IPS DF 6.9 (cell line): ENCODE measurements around the gene TSHZ3.

Experiments
- DNase-seq: peaks from one replicate; pipeline ENCODE4 v3.0.0-alpha.2; 2013; ENCODE audit warnings: low read depth, low spot score
- H3K27ac ChIP-seq: one replicate; pipeline ENCODE4 v1.5.1; 2013; ENCODE audit warnings: low read length, control low read depth
- H3K27me3 ChIP-seq: 2 replicates; pipeline ENCODE4 v1.6.1; 2013; ENCODE audit warnings: mild to moderate bottlenecking, low read length; ENCODE audit not compliant: control insufficient read depth, insufficient read depth
- H3K36me3 ChIP-seq: 2 replicates; pipeline ENCODE4 v1.6.1; 2013; ENCODE audit warnings: low read length; ENCODE audit not compliant: control insufficient read depth, insufficient read depth
- H3K4me1 ChIP-seq: 2 replicates; pipeline ENCODE4 v1.6.1; 2013; ENCODE audit warnings: low read length; ENCODE audit not compliant: control insufficient read depth, insufficient read depth
- H3K4me3 ChIP-seq: 2 replicates; pipeline ENCODE4 v1.5.1; 2013; ENCODE audit warnings: mild to moderate bottlenecking, low read length
- H3K9me3 ChIP-seq: 2 replicates; pipeline ENCODE4 v1.6.1; 2013; ENCODE audit warnings: low read length, inconsistent platforms; ENCODE audit not compliant: control insufficient read depth, insufficient read depth
- WGBS: extraction: QIAGEN DNeasy Blood & Tissue Kit; methylation state at CpG from one replicate; pipeline ENCODE4 v1.1.7; 2013; ENCODE audit warnings: mixed read lengths, missing lambda C conversion rate; ENCODE audit not compliant: insufficient read length, insufficient coverage; 5-methylcytosine and 5-hydroxymethylcytosine counted together

Gene TSHZ3

DNA sequence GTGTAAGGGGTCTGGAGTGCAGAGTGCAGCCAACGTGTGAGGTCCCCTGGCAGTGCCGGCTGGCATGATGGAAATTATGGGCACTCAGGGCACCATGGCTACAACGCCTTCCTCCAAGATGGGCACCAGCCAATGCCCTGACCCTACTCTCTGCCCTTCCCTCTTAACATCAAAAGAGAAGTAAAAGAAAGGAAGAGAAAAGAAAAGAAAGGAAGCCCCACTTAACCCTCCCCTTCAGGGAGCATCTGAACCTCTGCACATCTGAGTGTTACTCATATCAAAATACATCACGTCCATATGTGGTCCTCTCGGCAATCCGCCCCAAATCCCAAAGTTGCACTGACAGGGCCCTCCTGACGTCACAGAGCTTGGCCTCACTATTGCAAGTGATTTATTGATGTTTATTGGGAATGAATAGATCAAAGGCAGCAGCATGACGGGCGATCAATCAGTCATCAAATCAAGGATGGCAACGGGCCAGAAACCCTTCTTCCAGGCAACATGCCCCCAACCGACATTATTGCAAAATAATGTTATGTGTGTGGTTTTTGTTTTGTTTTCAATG is 1.3 kb downstream of the TSHZ3 start:
- no peak for DNase-seq
- peaks cover 7% of the 10 kb centered on the region for H3K4me1 ChIP-seq
- H3K4me3 ChIP-seq = no peak overlapping the region; the same call in 1 of the 2 replicates
- H3K27ac ChIP-seq = no peak overlapping the region
- H3K9me3 ChIP-seq = no peaks in the 10 kb centered on the region
- no peaks in the 10 kb centered on the region for H3K36me3 ChIP-seq
- H3K27me3 ChIP-seq = peaks cover 13% of the 10 kb centered on the region; the same call in 1 of the 2 replicates
- no CpG with 5 or more reads among the region's 11 CpGs for WGBS

DNA sequence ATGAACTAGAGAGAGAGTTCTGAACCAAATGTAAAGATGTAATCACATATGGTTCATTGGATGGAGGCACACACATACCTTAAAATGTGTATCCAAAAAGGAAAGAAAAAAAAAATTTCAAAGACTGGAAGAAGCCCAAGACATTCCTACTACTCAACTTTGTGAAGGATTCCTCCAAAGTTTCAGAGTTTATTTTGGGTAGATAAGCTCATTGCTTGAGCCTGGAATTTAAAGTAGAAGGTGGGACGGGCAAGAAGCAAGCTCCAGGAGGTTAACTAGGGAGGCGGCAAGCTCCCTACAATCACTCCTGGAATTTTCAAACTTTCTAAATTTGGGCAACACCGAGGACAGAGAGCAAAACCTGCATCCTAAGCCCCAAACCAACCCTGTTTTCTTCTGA is 1.9 kb downstream of the TSHZ3 start:
- WGBS = no CpG with 5 or more reads among the region's 3 CpGs

DNA sequence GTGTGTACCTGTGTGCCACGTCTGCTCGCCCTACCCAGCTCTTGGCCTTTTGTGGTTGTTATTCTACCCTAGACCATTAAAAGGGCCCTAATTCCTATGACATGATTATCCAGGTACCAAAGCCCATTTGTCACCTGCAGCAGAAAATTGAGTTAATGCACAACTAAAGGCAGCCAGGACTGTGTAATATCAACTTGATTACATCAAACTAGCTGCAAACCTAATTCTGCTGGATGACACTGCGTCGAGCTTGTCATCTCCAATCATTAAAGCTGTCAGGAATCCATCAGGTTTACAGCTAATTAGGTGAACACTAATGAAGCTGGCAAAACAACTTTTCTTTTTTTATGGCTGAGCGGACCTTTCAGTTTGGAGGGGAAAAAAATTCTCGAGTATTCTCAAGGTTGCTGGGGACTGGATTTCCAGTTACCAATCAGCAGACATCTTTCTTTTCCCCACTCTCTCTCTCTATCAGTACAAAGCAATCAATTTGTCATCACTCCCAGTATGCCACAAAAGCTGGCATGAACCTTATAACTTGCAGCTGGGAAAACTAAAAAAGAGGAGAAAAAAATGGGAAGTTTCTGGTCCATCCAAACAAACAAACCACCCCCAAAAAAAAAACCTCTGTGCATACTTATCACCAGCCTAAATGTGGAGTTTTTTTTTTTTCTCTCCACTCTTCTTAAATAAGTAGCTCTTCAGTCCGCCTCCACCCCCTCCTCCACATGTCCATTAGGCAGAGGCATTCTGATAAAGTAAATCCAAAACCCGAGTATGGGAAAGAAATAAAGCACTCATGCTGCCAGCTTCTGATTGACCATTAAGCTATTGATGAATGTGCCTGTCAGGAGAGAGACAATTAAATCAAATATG is 2.8 kb downstream of the TSHZ3 start:
- H3K9me3 ChIP-seq = no peaks in the 10 kb centered on the region
- H3K27me3 ChIP-seq = no peaks in the 10 kb centered on the region; the same call in 1 of the 2 replicates
- no peak for DNase-seq
- H3K4me3 ChIP-seq = no peak overlapping the region
- no peaks in the 10 kb centered on the region for H3K36me3 ChIP-seq
- H3K27ac ChIP-seq = no peak overlapping the region
- H3K4me1 ChIP-seq = peaks cover 5% of the 10 kb centered on the region
- no CpG with 5 or more reads among the region's 8 CpGs for WGBS

More for the DNA sequence above, 1.9 kb downstream of the TSHZ3 start:
- no peak for DNase-seq
- no peaks in the 10 kb centered on the region for H3K9me3 ChIP-seq
- H3K27ac ChIP-seq = no peak overlapping the region
- H3K27me3 ChIP-seq = peaks cover 8% of the 10 kb centered on the region; the same call in 1 of the 2 replicates
- H3K36me3 ChIP-seq = no peaks in the 10 kb centered on the region
- peaks cover 7% of the 10 kb centered on the region for H3K4me1 ChIP-seq
- H3K4me3 ChIP-seq = no peak overlapping the region

DNA sequence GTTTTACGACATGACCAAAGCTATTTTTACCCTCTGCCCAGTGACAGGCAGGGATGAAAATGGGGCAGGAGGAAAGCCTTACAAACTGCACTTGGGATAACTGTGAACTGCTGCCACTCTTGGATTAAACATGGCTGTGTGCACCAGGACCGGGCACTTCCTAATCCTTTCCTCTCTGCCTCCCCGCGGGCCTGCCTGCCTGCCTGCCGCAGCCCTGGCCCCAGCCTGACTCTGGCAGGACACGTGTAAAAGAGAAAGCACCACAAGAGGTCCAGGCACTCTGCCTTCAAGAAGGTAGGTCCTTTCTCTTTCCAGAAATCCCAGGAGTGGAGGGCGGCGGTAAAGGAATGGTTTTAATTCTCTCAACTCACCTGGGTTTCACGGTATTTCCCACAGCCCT is 4.8 kb downstream of the TSHZ3 start:
- Histone ChIP-seq H3K27ac (no peak overlapping the region), H3K9me3 (no peaks in the 10 kb centered on the region), H3K4me1 (peaks cover 7% of the 10 kb centered on the region), H3K27me3 (no peaks in the 10 kb centered on the region), H3K4me3 (no peak overlapping the region), H3K36me3 (no peaks in the 10 kb centered on the region)
- no CpG with 5 or more reads among the region's 9 CpGs for WGBS
- DNase-seq = no peak

DNA sequence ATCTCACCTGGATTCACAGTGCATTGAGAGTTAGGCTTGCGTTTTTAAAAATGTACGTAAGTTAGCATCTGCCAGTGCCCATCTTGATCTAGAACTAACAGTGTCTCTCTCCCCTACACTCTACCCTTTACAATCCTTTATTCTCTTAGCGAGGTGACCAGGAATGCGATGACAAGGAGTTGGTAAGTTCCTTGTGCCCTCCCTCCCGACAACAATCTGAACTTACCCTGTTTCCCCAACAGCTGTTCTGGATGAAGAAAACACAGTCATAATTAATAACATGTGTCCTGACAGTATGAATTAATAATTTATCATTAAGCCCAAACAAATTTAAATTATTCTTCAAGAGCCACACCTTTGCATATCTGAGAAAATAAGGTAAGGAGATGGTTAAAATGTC is 6.3 kb downstream of the TSHZ3 start:
- Histone ChIP-seq H3K27ac (no peak overlapping the region), H3K27me3 (no peaks in the 10 kb centered on the region), H3K4me1 (peaks cover 6% of the 10 kb centered on the region), H3K4me3 (no peak overlapping the region), H3K36me3 (no peaks in the 10 kb centered on the region), H3K9me3 (no peaks in the 10 kb centered on the region)
- no peak for DNase-seq
- no CpG with 5 or more reads among the region's 5 CpGs for WGBS

DNA sequence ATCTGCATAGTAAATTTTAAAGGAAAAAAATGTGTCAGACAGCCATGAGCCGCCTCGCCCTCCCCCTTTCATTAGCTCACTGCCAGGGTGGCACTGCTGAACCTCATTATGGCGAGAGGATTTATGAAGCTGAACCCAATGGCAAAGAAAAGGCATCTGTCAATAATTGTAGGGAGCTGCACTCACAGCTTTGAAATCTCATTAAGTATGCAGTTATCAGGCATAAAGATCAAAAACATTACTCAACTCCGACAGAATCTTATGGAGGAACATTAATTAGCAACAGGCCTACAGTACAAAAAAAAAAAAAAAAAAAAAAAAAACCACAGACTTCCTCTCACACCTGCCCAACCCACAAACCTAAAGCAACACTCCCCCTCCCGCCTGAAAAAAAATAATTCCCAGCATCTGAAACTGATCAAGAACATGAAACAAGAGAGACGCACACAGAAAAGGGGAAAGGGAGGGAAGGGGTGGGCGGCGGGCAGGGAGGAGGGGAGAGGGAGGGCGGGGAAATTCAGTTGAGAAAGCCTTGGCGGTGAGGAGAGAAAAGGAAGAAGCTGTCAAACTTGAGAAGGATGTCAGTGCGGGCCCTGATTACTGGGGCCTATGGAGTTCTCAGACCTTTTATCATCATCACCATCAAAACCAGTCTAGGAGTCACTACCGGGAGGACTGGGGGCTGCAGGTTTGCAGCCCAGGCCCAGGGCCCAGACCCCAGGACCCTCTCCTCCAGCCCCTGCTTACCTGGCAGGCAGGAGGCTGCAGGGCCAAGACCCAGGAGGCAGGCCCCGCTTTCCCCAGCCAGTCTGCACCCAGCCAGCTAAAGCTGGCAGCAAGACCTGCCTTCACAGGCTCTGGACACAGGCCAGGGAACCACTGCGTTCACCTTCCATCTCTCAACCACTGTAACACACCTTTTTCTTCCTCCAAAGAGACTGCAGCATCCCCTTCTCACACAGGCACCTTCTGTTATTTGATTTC is 8.9 kb downstream of the TSHZ3 start:
- no peaks in the 10 kb centered on the region for H3K27me3 ChIP-seq
- no CpG with 5 or more reads among the region's 14 CpGs for WGBS
- H3K27ac ChIP-seq = no peak overlapping the region
- no peak for DNase-seq
- H3K4me3 ChIP-seq = no peak overlapping the region
- peaks cover 4% of the 10 kb centered on the region for H3K4me1 ChIP-seq
- no peaks in the 10 kb centered on the region for H3K9me3 ChIP-seq
- H3K36me3 ChIP-seq = no peaks in the 10 kb centered on the region

DNA sequence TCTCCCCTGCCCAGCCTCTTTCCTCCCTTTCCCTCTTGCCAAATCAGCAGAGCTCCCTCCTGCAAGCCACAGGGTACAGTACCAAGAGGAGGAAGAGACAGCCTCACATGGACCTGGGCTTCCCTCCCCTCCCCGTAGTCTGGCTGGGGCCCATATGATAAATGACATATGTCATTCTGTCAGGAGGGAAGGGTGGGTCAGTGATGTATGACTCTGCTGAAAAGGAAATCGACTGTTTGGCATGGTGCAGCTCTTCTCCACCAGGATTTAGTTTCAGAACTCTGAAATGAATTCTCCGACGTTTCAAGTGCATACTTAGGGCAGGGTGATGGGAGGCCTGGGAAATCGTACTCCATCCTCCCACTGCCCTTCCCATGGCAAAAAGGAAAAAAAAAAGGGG is 9.8 kb downstream of the TSHZ3 start:
- Histone ChIP-seq H3K27ac (no peak overlapping the region), H3K4me3 (no peak overlapping the region), H3K36me3 (no peaks in the 10 kb centered on the region), H3K27me3 (no peaks in the 10 kb centered on the region), H3K9me3 (no peaks in the 10 kb centered on the region), H3K4me1 (peaks cover 3% of the 10 kb centered on the region; the same call in 1 of the 2 replicates)
- no CpG with 5 or more reads among the region's 5 CpGs for WGBS
- no peak for DNase-seq

DNA sequence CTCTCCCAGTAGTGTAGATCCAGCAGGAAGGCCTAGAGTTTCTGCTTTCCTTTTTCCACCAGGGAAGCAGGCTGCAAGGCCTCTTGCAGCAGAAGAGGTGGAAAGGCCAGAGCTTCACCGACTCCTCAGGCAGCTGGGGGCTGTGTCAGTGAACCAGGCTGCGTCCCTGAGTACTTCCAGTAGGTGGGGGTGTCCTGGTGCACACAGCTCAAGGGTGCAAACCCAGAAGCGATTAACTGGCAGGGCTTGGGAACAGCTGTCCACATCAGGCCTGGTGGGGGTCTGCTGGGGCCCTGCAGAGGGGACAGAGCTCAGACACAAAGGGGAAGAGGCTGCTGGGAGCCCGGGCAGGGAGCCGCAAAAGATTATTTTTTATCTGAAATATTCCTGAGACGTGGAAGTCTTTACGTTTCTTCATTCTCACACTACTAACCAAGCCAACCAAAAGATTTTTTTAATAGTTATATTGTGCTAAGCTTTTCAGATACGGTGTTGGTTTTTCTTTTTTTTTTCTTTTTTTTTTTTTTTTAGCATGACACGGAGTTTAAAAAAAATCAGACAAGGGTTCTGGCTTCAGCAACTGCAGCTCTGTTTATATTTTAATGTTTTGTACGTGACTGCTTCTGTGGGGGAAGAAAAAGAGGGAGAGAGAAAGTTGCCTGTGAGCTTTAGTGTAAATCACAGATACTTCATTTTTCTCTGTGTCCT is 11.0 kb downstream of the TSHZ3 start:
- Histone ChIP-seq H3K4me1 (peaks cover 3% of the 10 kb centered on the region; the same call in 1 of the 2 replicates), H3K9me3 (no peaks in the 10 kb centered on the region), H3K4me3 (no peak overlapping the region), H3K27ac (no peak overlapping the region), H3K27me3 (no peaks in the 10 kb centered on the region), H3K36me3 (no peaks in the 10 kb centered on the region)
- DNase-seq = no peak
- no CpG with 5 or more reads among the region's 10 CpGs for WGBS

DNA sequence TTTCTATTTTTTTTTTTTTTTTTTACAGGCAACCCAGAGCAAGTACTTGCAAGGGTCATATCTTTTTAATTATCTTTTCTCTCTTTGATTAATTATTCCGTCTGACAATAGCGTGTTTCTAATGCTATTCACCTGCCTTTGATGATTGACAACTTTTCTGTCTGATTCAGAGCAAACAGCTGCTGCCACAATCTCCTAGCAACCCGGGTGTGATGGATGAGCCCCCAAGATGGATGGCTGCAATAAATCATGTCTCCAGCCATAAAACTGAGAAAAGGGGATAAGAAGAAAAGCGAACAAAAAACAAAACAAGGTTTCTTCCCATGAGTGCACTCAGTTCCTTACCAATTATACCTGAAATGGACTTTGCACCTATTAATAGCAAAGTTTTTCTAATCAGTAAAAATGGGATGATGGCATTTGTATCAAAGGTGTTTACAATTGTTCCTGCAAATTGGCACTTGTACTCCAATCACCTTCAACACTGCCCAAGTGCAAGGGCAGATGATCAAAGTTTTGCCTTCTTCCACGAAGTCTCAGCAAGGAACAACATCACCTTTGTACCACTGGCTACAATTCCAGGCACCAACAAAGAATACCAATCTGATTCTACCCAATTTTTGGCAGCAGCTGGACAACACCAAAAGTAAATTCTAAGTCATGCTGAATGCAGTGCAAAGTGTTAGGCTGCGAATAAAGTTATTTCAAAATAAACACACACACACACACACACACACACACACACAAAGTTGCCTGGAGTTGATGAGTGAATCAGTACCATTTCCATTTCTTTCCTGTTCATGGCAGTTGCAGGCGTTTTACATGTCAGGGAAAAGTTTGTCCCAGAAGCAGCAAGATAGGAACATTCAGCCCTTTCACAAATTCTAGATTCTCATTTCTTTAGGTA is 12.0 kb downstream of the TSHZ3 start:
- Histone ChIP-seq H3K9me3 (no peaks in the 10 kb centered on the region), H3K27me3 (no peaks in the 10 kb centered on the region), H3K27ac (no peak overlapping the region), H3K36me3 (no peaks in the 10 kb centered on the region), H3K4me3 (no peak overlapping the region), H3K4me1 (peaks cover 3% of the 10 kb centered on the region; the same call in 1 of the 2 replicates)
- no CpG with 5 or more reads among the region's 7 CpGs for WGBS
- no peak for DNase-seq
